Omental fat pad (tissue), 4 donors: ENCODE data around the gene EHBP1. TPM values are rescaled to one million over a fixed set of nuclear protein-coding genes. Genes with fewer than 3 reads are reported as not detected.
A peak's percentile ranks its signal among the peaks of the same experiment; 100 is the strongest.

ENCODE experiments used
- ATAC-seq: fragments of 150-250 bp; one replicate; pipeline ENCODE4 v1.9.1; 2016; ENCODE audit warnings: mild to moderate bottlenecking, moderate library complexity; ENCODE audit not compliant: low FRiP score
- DNase-seq: peaks from one replicate; pipeline ENCODE4 v3.0.0-alpha.2; 2019; ENCODE audit warnings: low spot score
- total RNA-seq, 4 donors: library from RNA; depleted of rRNA; stranded (reverse); fragments of >200 nt; gene quantifications; one replicate each; pipeline ENCODE4 v1.1.0, GENCODE V29; 2016
- TF ChIP-seq, protein P1 (sequence below), 3 donors: fragments of 450-650 bp; IDR thresholded peaks; one replicate each; pipeline ENCODE4 v1.5.1; 2016 to 2017; ENCODE audit warnings: antibody characterized with exemption in 3 of 3, mild to moderate bottlenecking in 3 of 3, moderate library complexity in 2 of 3

The EHBP1 gene
- total RNA-seq, 4 donors from 2014 or later, result 60.9 to 91.3 (median 78.6) TPM

DNA sequence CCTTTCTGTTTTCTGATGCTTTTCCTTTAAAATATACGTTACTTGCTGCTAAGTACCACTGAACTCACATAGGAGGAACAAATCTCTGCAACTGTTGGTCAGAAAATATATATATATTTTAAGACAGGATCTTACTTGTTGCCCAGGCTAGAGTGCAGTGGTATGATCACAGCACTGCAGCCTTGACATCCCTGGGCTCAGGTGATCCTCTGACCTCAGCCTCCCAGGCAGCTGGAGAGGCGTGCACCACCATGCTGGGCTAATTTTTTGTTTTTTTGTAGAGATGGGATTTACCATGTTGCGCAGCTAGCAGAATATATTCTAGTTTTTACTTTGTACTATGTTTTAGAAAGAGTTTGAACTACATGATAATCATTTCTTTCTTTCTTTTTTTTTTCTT, 51.5 kb downstream of the EHBP1 start:
- no peak for DNase-seq
- TF ChIP-seq, protein P1, sequence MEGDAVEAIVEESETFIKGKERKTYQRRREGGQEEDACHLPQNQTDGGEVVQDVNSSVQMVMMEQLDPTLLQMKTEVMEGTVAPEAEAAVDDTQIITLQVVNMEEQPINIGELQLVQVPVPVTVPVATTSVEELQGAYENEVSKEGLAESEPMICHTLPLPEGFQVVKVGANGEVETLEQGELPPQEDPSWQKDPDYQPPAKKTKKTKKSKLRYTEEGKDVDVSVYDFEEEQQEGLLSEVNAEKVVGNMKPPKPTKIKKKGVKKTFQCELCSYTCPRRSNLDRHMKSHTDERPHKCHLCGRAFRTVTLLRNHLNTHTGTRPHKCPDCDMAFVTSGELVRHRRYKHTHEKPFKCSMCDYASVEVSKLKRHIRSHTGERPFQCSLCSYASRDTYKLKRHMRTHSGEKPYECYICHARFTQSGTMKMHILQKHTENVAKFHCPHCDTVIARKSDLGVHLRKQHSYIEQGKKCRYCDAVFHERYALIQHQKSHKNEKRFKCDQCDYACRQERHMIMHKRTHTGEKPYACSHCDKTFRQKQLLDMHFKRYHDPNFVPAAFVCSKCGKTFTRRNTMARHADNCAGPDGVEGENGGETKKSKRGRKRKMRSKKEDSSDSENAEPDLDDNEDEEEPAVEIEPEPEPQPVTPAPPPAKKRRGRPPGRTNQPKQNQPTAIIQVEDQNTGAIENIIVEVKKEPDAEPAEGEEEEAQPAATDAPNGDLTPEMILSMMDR (IDR thresholded peaks at IDR 0.05), result no peak
- ATAC-seq, result no peak

- TF ChIP-seq, protein P1 (IDR thresholded peaks at IDR 0.05), result no peak
- DNase-seq, result no peak
- ATAC-seq, result no peak
Measured at GRCh38 chr2:62760026-62760425, 54.5 kb downstream of the EHBP1 start.

- DNase-seq, result no peak
- ATAC-seq, result peak; percentile 71
- TF ChIP-seq, protein P1 (IDR thresholded peaks at IDR 0.05), result no peak
Measured at GRCh38 chr2:62760555-62760954, 55.0 kb downstream of the EHBP1 start.

GRCh38 chr2:62765619-62766376, 60.3 kb downstream of the EHBP1 start:
- TF ChIP-seq, protein P1 (IDR thresholded peaks at IDR 0.05), result no peak
- ATAC-seq, result peak; percentile 66
- DNase-seq, result no peak

GRCh38 chr2:62768615-62769014, 63.1 kb downstream of the EHBP1 start:
- no peak for DNase-seq
- ATAC-seq, result no peak
- TF ChIP-seq, protein P1 (IDR thresholded peaks at IDR 0.05), result no peak

DNA sequence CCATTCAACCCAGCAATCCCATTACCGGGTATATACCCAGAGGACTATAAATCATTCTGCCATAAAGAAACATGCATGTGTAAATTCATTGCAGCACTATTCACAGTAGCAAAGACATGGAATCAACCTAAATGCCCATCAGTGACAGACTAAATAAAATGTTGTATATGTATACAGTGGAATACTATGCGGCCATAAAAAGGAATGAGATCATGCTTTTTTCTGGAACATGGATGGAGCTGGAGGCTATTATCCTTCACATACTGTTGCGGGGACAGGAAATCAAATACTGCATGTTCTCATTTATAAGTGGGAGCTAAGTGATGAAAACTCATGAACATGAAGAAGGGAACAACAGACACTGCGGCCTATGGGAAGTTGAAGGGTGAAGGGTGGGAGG, 65.1 kb downstream of the EHBP1 start:
- no peak for DNase-seq
- no peak for ATAC-seq
- TF ChIP-seq, protein P1 (IDR thresholded peaks at IDR 0.05), result no peak
